Stomach (tissue), 4 donors: ENCODE results near the gene MAST4.

ENCODE experiments used
- CTCF ChIP-seq, 7 experiments: fragments of 450-650 bp in 4 of 7; fragments of 200-600 bp in 3 of 7; sonication (generic) in 3 of 7; IDR thresholded peaks; one replicate each; pipeline ENCODE4 v1.5.1; 2016 to 2019; ENCODE audit warnings: antibody characterized with exemption in 7 of 7, control low read depth in 2 of 7, mild to moderate bottlenecking in 1 of 7
- EP300 ChIP-seq: sonication (generic); formaldehyde crosslinking; IDR thresholded peaks from one replicate; pipeline ENCODE4 v1.6.1; 2017; ENCODE audit warnings: antibody characterized with exemption
- POLR2A ChIP-seq, 4 donors: fragments of 450-650 bp; IDR thresholded peaks; one replicate each; pipeline ENCODE4 v1.6.1; 2016; ENCODE audit warnings: antibody characterized with exemption in 4 of 4, control low read depth in 2 of 4, mild to moderate bottlenecking in 1 of 4, moderate library complexity in 1 of 4
- POLR2AphosphoS5 ChIP-seq, 3 donors: sonication (generic); formaldehyde crosslinking; IDR thresholded peaks; one replicate each; pipeline ENCODE4 v1.6.1; 2016; ENCODE audit warnings: antibody characterized with exemption in 3 of 3

GRCh38 chr5:66669086-66669861 is 73.1 kb downstream of the MAST4 start:
- no peak for TF ChIP-seq CTCF (IDR thresholded peaks at IDR 0.05)
- TF ChIP-seq EP300, result no peak
- no peak for TF ChIP-seq POLR2AphosphoS5 (IDR thresholded peaks at IDR 0.05)
- no peak for TF ChIP-seq POLR2A (IDR thresholded peaks at IDR 0.05)
